HG03159 (cell line): ENCODE data around the gene INPP5J.
"Not testable (repeated sequence)": the region's sequence is repeated elsewhere in the genome, so short reads cannot be mapped to it uniquely, and the experiment has no call there.

Experiments used
- ATAC-seq: cut with Tn5 transposase; IDR thresholded peaks from one replicate; pipeline ENCODE4 v1.9.1; 2021; ENCODE audit warnings: mild to moderate bottlenecking, moderate library complexity; ENCODE audit not compliant: unreplicated experiment

Gene INPP5J

GRCh38 chr22:31122532-31123291 lies at the start of gene INPP5J:
Gene INPP5J (plus strand): TSS chr22:31122966. CDS start chr22:31123015, 49 bp downstream.
- no peak for ATAC-seq

- not testable (repeated sequence) for ATAC-seq
These were observed 49.6 kb upstream of the INPP5J start for GRCh38 chr22:31073125-31073524.

GRCh38 chr22:31073545-31074145 lies 49.1 kb upstream of the INPP5J start:
- not testable (repeated sequence) for ATAC-seq

- no peak for ATAC-seq
These were observed 46.8 kb upstream of the INPP5J start for GRCh38 chr22:31075961-31076360.

DNA sequence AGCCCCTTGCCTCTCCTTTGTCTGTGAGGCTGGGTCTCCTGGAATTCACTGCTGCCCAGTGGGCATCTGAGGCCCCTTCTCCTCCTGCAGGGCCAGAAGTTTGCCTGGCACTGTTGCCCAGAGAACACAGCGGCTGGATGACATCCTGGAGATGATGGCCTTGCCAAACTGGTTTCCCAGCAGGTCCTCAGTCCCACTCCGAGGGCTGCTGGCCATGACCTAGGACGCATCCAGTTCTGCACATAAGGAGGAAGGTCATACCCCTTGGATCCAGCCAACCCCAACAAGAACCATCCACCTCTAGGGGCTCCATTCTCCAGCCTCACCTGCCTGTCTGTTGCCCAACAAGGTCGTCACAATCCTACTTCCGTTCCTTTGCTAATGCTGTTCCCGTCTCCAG lies 45.1 kb upstream of the INPP5J start:
- no peak for ATAC-seq

DNA sequence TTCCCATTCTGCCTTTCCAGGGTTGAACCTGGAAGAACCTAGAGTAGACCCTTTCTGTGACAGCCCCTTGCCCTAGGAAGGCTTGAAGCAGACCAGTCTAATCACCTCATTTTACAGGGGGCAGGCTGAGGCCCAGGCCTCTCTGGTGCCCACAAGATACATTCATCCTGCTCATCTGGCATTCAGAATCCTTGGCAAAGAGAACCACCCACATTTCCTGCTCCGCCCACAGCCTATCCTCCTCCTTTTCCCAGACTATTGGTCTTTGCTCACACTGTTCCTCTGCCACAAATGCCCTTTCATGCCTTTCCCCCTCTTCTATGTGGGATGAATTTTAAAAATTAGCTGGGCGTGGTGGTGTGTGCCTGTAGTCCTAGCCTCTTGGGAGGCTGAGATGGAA lies 44.4 kb upstream of the INPP5J start:
- not testable (repeated sequence) for ATAC-seq

GRCh38 chr22:31079095-31079642 lies 43.6 kb upstream of the INPP5J start:
- ATAC-seq, result no peak

DNA sequence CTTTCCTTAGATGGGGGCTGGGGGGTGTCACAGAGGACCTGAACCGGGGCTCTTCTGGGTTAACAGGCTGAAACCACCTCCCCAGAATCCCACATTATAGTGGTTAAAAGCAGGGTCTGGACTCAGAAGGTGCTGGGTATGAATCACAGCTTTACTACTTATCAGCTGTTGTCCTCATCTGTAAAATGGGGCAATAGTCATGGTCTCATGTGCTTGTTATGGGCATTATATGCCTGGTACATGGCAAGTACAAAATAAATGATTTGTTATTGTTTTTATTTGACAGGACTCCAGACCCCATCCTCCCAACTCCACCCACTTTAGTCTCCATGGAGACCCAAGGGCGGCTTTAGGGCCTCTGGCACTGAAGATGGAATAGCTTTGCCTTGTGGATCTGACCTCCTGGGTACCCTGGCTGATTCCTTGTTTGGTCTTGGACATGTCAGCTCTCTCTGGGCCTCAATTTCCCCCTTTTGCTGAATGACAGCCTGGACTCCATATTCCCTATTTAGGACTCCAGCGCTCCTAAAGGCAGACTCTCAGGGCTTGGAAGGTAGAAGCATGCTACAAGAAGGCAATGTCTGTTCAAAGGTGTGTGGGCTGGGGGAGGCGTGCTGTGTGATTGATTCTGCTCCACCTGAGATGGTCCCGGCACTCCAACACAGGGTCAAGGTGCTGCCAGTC lies 42.5 kb upstream of the INPP5J start:
- no peak for ATAC-seq

DNA sequence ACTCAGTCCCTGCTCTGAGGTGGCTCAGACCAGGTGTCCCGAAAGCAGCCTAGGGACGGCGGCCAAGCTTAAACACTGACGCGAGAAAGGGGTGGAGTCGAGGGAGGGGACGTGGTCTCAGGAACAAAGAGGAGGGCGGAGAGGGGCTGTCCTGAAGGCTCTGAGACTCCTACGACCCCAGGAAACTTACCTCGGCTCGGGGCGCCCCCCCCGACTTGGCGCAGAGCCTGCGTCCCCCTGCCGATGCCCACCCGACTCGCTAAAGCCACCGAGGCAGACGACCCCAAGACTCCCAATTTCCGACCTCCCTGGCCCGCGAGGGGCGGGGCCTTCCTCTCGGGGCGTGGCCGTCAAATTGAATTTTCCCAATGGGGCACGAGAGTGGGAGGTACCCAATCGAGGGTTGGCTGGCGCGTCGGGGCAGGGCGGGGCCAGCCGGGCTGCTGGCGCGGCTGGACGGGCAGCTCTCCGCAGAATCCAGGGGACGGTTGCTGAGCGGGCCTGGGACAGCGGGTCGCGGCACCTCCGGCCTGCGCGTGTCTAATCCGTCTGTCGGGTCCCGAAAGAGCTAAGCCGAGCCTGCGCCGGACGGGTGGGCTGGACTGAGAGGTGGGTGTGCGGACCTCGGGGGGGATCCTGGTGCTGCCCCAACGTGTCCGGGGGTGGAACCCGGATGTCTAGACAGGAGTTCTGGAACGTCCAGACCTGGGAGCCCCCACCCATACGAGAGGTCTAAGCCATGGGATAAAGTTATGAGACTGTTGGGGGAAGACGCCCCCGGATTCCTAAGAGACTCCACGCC lies 41.7 kb upstream of the INPP5J start, which contains the start of gene SMTN:
Gene SMTN, plus strand, starts transcription at position 471 of the 802 bp plus-strand sequence. CDS start 1,941 bp downstream, outside the sequence.
- peak; percentile 62 for ATAC-seq

- ATAC-seq, result no peak
These were observed 40.7 kb upstream of the INPP5J start for GRCh38 chr22:31081963-31082605.

DNA sequence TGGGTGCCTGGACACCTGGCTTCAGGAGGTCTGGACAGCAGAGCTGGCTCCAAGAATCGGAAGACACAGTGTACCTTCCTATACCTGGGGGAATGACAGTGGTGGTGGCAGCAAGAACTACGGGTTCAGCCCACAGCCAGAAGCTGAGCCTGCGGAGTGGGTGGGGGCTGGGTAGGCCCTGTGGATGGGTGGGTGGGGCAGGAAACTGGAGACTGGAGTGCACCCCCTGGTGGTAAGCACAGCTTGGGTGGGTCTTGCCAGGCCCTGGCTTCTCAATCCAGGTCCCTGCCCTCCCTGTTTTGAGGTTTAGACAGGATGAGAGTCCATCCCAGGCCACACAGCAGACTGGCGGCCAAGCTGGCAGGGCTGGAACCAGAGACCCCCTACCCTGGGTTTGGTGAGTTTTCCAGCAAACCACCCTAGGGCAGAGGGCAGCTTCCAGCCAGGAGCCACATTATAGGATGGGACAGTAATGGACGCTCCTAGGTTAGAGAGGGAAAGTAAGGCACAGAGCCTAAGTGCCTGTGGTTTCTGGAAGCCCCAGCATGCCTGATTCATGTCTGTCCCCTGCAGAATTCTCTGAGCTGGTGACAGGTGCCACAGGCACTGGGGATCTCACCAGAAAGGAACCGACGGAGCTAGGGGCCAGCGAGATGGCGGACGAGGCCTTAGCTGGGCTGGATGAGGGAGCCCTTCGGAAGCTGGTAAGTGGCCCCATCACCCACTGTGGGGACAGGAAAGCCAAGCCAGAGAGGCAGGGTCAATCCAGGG lies 40.0 kb upstream of the INPP5J start:
- no peak for ATAC-seq

DNA sequence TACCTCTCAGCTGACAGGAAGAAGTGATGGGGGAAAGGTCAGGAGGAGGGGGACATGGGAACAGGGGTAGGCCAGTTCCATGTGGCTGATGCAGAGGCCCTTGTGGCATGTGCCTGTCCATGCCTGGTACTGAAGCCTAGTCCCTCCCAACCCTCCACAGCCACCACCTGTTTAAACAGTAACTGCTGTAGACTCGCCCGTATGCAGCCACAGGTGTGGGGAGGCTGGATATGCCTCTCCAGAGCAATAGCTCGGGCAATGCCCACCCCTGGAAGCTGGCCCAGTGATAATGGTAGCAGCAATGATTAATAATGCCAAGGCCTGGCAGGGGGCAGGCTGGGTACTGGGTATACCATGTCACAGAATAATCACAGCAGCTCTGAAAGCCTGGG lies 39.4 kb upstream of the INPP5J start:
- no peak for ATAC-seq

DNA sequence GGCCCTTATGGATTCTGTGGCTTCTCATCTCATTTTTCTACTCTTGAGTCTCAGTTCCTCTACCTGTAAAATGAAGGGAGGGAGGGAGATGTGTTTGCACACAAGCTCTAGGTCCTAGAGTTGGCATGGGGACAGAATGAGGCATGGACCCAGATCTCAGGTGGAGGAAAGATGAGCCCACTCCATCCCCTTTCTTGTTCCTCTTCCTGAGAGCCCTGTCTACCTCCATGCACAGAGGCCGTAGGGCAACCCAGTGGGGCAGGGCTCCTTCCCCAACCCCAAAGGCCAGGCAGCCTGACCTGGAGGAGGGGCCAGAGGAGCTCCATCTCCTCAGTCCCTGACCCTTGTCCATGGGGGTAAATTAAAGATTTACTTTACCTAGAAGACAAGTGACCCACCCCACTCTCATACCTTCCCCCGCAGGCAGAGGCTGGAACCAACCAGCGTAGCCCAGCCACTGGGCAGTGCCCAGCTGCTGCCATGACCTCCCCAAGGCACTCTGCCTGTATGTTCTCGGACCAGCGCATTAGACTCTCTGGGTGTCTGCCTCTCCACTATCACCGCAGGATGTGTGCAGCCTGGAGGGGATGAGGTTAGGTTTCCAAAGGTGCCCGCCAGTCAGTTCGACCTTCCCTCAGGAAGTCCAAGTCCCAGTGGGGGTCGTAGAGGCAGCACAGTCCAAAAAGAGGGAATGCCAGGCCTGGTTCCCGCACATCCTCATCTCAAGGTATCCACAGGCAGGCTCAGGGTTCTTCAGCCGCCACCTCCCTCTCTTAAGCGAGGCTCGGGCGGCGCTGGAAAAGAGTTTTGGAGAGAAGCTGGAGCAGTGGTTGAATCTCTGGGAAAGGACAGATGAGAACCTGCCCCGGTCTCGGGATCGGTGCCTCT lies 38.6 kb upstream of the INPP5J start:
- no peak for ATAC-seq

DNA sequence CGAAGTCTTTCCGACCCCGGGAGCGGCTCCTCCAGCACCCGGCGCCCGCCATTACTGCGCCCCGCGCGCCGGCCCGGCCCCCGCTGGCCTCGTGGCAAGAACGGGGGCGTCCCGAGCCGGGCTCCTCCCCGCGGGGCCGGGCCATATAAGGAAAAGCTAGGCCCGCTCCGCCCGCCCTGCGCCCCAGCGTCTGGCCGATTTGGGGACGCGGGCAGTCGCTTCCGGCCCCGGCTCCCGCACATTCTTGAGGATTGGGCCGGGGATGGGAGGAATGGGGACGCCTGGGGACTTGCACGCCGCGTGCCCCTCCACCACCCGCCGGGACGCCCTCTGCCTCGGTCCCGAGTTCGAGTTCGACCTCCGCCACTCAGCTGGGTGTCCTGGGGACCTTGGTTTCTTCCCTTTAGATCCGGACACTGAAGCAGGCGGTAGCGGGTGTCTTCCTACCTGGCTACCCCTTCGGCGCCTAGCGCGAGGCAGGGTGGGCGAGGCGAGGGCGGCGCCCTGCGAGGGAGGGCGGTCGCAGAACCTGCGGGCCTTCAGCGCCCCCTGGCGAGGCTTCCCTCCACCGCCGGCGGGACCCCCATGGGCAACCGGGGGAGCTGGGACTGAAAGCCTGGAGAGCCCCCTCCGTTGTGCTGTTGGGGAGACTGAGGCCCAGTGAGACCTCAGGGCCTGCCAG lies 37.8 kb upstream of the INPP5J start:
- ATAC-seq, result peak; percentile 54

DNA sequence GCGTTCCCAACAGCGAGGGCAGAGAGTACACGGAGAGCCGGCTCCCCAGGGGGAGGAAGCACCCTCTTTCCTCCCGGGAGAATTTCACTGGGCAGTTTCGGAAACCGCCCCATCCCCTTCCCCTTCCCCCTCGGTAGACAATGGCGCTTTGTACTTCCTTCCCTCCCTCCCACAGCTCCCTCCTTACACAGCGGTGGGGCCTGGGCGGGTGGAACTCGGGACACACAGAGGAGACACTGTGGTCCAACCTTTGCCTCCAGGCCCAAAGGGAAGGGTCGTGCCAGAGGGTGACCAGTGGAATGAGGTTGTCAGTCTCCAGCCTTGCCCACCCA lies 37.3 kb upstream of the INPP5J start:
- ATAC-seq, result no peak

DNA sequence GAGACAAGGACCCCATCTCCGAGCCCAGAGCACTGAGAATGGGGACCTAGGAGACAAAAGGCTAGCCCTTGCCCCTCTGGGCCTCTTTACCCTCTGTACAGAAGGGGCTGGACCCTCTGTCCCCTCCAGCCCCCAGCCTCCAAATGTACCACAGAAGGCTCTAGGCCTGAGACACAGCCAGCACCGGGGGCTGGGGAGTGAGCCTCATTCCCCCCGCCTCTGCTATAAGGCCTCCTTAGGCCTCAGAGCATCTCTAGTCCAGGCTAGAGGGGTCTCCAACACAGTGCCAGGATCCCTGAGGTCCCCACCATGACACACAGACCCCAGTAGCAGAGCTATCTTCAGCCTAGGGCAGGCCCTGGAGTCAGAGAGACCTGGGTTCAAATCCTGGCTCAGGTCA lies 36.8 kb upstream of the INPP5J start:
- ATAC-seq, result no peak

DNA sequence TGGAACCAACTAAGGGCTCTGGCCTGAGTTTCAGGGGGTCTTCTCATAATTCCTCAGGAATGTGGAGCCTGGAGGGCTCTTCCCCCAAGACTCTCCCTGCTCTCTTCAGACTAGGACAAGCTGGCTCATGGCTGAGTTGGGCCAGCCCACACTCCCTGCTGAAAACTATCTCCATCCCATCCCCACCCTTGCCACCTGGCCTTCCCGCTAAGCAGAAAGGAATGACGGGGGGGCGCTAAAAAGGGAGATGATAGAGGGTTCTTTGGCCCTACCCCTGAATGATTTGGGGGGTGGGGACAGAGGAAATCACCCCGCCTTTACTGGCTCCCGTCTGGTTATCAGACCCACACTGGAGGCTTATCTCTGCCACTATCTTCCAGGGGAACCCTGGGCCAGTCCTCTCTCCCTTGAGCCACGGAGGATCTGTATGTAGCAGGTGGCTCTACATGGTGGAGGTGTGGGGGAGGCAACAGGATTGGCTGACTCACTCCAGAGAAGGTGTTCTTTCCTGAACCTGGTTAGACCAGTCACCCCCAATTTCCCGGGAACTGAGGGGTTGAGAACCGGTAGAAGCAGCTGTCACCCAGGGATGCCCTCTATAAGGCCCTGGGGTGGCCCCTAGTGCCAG lies 35.9 kb upstream of the INPP5J start:
- no peak for ATAC-seq
